ENCODE data around the gene CNPY3.

DNA sequence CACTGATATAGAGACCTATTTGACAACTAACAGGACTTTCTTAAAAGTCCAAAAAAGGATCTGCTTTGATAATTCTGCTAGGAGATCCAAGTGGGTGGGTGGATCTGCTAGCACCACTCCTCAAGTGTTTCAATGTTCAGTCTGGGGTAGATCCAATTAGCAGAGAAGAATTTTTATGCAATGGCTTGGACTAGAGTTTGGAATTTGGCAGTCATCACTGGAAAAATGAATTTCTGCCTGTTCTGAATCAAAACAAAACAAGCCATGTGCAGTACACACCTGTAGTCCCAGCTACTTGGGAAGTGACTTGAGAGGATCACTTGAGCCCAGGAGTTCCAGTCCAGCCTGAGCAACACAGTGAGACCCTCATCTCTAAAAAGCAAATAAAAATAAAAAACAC, 18.7 kb downstream of the CNPY3 start:
- TF ChIP-seq, protein P1, sequence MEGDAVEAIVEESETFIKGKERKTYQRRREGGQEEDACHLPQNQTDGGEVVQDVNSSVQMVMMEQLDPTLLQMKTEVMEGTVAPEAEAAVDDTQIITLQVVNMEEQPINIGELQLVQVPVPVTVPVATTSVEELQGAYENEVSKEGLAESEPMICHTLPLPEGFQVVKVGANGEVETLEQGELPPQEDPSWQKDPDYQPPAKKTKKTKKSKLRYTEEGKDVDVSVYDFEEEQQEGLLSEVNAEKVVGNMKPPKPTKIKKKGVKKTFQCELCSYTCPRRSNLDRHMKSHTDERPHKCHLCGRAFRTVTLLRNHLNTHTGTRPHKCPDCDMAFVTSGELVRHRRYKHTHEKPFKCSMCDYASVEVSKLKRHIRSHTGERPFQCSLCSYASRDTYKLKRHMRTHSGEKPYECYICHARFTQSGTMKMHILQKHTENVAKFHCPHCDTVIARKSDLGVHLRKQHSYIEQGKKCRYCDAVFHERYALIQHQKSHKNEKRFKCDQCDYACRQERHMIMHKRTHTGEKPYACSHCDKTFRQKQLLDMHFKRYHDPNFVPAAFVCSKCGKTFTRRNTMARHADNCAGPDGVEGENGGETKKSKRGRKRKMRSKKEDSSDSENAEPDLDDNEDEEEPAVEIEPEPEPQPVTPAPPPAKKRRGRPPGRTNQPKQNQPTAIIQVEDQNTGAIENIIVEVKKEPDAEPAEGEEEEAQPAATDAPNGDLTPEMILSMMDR (IDR thresholded peaks at IDR 0.05) = no peak
- no peak for TF ChIP-seq POLR2A (IDR thresholded peaks at IDR 0.05)

All from upper lobe of left lung (tissue), 4 donors.